ENCODE measurements around the gene AUNIP. TPM values are rescaled to one million over a fixed set of nuclear protein-coding genes. Genes with fewer than 3 reads are reported as not detected.

The AUNIP gene
- total RNA-seq, 1 donor from 2014 or later, result 7.2 TPM

DNA sequence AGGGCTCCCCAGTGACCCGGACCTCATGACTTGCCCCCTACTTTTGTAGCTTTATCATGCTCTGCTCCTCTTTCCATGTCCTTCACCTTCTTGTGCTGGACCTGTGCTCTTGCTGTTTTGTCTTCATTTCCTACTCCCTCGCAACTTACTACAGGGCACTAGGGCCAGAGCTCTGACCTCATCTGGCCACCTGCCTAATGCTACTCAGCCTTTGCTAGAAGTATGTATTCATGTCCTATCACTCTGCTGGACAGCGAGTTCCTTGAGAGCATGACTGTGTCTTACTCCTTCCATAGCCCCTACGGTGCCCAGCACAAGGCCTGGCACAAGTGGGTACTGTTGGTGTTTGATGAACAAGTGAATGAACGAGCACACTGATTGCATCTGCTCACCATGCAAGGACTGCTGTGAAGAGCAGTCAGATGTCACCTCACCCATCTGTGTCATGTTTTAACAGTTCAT lies 37.6 kb downstream of the AUNIP start:
- no peak for DNase-seq (ENCODE audit: extremely low spot score, unreplicated experiment)
- peak overlapping the region; percentile 61 for H3K27ac Mint-ChIP-seq
- peaks cover 8% of the 10 kb centered on the region for H3K36me3 Mint-ChIP-seq
- H3K4me3 Mint-ChIP-seq, result peak overlapping the region; percentile 96
- no peak for TF ChIP-seq CTCF (conservative IDR thresholded peaks at IDR 0.05)
- H3K4me1 Mint-ChIP-seq (ENCODE audit: unreplicated experiment), result peaks cover 36% of the 10 kb centered on the region
- no peaks in the 10 kb centered on the region for H3K27me3 Mint-ChIP-seq
- no peaks in the 10 kb centered on the region for H3K9me3 Mint-ChIP-seq

DNA sequence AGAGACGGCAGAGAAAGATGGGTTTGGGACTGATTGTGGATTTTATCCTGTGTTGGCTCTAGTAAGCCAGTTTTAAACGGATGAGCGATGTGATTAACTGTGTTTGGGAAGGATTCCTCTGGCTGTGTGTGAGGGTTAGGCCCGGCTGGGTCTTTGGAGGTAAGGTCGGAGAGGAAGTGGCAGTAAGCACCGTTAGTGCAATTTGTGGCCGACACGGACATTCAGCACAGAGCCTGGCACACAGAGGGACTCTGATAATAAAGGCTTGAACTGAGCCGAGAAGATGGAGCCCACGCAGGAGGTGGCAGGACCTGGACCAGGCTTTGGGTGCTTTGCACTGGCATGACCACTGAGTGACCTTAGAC lies 38.2 kb downstream of the AUNIP start:
- peak overlapping the region; percentile 96 for H3K4me3 Mint-ChIP-seq
- H3K27ac Mint-ChIP-seq, result peak overlapping the region; percentile 94

GRCh38 chr1:25820247-25821111 lies 38.8 kb downstream of the AUNIP start:
- Mint-ChIP-seq H3K4me3 (peak overlapping the region; percentile 100), H3K27me3 (no peaks in the 10 kb centered on the region), H3K27ac (peak overlapping the region; percentile 99), H3K36me3 (peaks cover 8% of the 10 kb centered on the region), H3K4me1 (ENCODE audit: unreplicated experiment) (peaks cover 36% of the 10 kb centered on the region), H3K9me3 (no peaks in the 10 kb centered on the region)
- TF ChIP-seq CTCF (conservative IDR thresholded peaks at IDR 0.05), result no peak
- no peak for DNase-seq (ENCODE audit: extremely low spot score, unreplicated experiment)

More for the DNA sequence above, 38.2 kb downstream of the AUNIP start:
- Mint-ChIP-seq H3K4me1 (ENCODE audit: unreplicated experiment) (peaks cover 36% of the 10 kb centered on the region), H3K36me3 (peaks cover 8% of the 10 kb centered on the region), H3K27me3 (no peaks in the 10 kb centered on the region), H3K9me3 (no peaks in the 10 kb centered on the region)
- TF ChIP-seq CTCF (conservative IDR thresholded peaks at IDR 0.05), result no peak
- DNase-seq (ENCODE audit: extremely low spot score, unreplicated experiment), result no peak

DNA sequence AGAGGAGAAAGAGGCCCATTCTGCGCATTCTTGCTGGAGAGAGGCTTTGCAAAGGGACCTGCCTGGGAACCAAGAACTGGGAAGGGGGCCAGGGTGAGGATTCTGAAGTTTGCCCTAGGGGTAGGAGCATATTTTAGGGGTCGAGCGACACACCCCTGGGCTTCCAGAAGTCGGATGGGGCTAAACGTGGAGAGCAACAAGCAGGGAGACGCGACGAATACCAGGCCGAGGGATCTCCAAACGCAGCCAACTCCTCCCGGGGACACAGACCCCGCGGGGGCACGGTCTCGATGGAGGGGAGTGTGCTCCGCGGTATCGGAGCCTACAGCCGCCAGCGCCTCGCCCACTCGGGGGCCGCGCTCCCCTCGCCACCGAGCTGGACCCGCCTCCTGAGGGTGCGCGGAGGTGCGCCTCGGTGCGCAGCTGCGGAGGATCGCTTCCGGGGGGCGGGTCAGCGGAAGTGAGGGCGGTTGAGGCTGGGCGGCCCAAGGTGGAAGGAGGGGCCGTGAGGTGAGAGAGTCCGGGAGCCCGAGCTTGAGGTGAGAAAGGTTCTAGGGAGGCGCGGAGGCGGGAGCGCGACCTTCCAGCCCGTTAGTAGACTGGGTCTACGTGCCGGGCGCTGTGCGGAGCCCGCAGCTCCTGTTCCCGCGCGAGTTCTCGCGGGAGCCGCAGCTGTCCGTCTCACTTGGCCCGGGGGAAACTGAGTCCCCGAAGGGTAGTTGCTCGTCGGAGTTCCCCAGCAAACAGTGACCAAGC lies 39.6 kb downstream of the AUNIP start, which contains the start of gene MTFR1L:
TSS of gene MTFR1L (plus strand) at position 464 of the 756 bp plus-strand sequence. CDS start 3,151 bp downstream, outside the sequence.
- Mint-ChIP-seq H3K27ac (peak within 1 kb of the TSS; percentile 99), H3K4me3 (peak within 1 kb of the TSS; percentile 100), H3K9me3 (no peaks in the 10 kb centered on the region), H3K27me3 (no peaks in the 10 kb centered on the region), H3K4me1 (ENCODE audit: unreplicated experiment) (peaks cover 36% of the 10 kb centered on the region), H3K36me3 (peaks cover 8% of the 10 kb centered on the region)
- DNase-seq (ENCODE audit: extremely low spot score, unreplicated experiment), result peak; percentile 85
- no peak for TF ChIP-seq CTCF (conservative IDR thresholded peaks at IDR 0.05)

- H3K9me3 Mint-ChIP-seq, result no peaks in the 10 kb centered on the region
- H3K4me3 Mint-ChIP-seq, result peak overlapping the region; percentile 100
- peaks cover 8% of the 10 kb centered on the region for H3K36me3 Mint-ChIP-seq
- no peaks in the 10 kb centered on the region for H3K27me3 Mint-ChIP-seq
- no peak for TF ChIP-seq CTCF (conservative IDR thresholded peaks at IDR 0.05)
- peak overlapping the region; percentile 99 for H3K27ac Mint-ChIP-seq
- peaks cover 36% of the 10 kb centered on the region for H3K4me1 Mint-ChIP-seq (ENCODE audit: unreplicated experiment)
- DNase-seq (ENCODE audit: extremely low spot score, unreplicated experiment), result no peak
These were observed 40.7 kb downstream of the AUNIP start for GRCh38 chr1:25818569-25818968.
